ENCODE measurements around the gene ABCC1.

DNA sequence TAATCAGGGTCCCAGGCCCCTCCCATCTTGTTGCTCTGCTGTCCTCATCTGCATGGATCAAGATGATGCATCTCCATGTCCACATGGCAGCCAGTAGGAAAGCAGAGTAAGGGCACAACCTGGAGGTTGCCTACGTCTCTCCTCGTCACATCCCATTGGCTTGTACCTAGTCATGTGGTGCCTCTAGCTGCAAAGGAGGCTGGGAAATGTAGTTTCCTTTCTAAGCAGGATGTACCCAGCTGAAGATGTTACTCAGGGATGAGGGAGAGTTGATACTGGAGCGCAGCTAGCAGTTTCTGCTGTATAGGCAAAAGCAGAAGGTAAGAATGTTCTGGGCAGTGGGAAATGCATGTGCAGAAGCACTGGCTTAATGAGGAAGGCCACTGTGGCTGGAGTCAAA lies 20.8 kb downstream of the ABCC1 start:
- TF ChIP-seq, protein P1, sequence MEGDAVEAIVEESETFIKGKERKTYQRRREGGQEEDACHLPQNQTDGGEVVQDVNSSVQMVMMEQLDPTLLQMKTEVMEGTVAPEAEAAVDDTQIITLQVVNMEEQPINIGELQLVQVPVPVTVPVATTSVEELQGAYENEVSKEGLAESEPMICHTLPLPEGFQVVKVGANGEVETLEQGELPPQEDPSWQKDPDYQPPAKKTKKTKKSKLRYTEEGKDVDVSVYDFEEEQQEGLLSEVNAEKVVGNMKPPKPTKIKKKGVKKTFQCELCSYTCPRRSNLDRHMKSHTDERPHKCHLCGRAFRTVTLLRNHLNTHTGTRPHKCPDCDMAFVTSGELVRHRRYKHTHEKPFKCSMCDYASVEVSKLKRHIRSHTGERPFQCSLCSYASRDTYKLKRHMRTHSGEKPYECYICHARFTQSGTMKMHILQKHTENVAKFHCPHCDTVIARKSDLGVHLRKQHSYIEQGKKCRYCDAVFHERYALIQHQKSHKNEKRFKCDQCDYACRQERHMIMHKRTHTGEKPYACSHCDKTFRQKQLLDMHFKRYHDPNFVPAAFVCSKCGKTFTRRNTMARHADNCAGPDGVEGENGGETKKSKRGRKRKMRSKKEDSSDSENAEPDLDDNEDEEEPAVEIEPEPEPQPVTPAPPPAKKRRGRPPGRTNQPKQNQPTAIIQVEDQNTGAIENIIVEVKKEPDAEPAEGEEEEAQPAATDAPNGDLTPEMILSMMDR (conservative IDR thresholded peaks at IDR 0.05; ENCODE audit: low read depth, low read length), result no peak
- no peak for TF ChIP-seq EZH2 (IDR thresholded peaks at IDR 0.05; ENCODE audit: borderline replicate concordance, low read depth, low read length, poor library complexity, severe bottlenecking)
